Measurements from ENCODE around the gene ENTPD8.

The ENTPD8 gene

DNA sequence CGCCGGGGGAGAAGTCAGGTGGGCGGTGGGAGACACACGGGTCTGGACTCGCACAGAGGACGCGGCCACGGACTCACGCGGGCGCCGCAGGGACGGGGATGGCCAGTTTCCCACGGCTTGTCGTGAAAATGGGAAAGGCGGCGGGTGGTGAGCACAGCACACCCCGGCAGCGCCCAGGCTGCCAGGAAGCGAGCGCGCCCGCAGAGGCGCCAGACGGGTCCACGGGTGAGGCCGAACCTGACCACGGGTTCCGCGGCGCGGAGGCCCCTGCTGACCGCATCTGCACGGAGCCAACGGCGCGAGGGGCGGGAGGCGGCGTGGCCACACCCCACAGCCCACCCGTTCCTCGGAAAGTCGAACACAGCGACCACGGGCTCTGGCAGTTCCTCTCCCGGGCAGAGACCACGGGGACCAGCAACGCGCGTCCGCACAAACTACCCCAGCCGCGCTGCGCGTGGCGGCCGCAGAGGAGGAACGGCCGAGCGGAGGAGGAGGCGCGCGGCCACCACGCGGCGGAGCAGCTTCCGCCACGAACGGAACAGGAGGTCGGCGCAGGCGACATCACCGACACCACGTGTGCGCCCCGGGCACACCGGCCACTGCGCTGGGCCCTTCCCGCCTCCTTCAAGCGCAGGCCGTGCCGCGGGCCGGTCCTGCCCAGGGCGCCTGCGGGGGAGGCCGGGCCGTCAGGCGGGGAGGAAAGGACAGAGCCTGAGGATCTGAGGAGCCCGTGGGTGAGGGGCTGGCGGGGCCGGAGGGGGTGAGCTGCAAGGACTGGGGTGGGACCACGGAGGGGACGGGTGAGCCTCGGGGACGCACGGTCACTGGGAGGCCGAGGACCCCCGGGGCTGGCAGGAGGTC lies 23.8 kb downstream of the ENTPD8 start:
- no peak for TF ChIP-seq CTCF (IDR thresholded peaks at IDR 0.05; ENCODE audit: low read depth, low read length)
- peak overlapping the region; percentile 47 for H3K4me3 ChIP-seq (ENCODE audit: low read depth, low read length)

GRCh38 chr9:137416563-137417151 lies 24.5 kb downstream of the ENTPD8 start:
- peak overlapping the region; percentile 47; the same call in 1 of the 2 replicates for H3K4me3 ChIP-seq (ENCODE audit: low read depth, low read length)
- no peak for TF ChIP-seq CTCF (IDR thresholded peaks at IDR 0.05; ENCODE audit: low read depth, low read length)

GRCh38 chr9:137416006-137416562 lies 25.1 kb downstream of the ENTPD8 start:
- TF ChIP-seq CTCF (IDR thresholded peaks at IDR 0.05; ENCODE audit: low read depth, low read length), result no peak
- no peak overlapping the region for H3K4me3 ChIP-seq (ENCODE audit: low read depth, low read length)

GRCh38 chr9:137415451-137415850 lies 25.7 kb downstream of the ENTPD8 start:
- TF ChIP-seq CTCF (IDR thresholded peaks at IDR 0.05; ENCODE audit: low read depth, low read length), result no peak
- H3K4me3 ChIP-seq (ENCODE audit: low read depth, low read length), result no peak overlapping the region

DNA sequence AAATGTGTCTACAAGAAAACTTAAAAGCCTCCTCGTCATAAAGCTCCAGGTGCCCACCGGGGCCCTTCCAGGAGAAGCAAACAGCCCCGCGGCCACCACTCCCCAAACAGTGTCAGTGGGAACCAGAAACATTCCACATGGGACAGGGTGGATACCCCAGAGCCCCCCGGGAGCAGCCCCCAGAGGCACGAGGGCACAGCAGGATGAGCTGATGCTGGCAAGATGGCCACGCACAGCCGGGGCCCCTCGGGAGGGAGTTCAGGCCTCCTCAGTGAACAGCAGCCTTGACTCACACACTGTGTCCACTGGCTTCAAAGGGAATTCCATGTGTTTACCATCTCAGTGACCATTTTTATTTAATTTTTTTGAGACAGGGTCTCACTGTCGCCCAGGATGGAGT lies 28.7 kb downstream of the ENTPD8 start:
- no peak for TF ChIP-seq CTCF (IDR thresholded peaks at IDR 0.05; ENCODE audit: low read depth, low read length)
- H3K4me3 ChIP-seq (ENCODE audit: low read depth, low read length), result no peak overlapping the region

- no peak overlapping the region for H3K4me3 ChIP-seq (ENCODE audit: low read depth, low read length)
- TF ChIP-seq CTCF (IDR thresholded peaks at IDR 0.05; ENCODE audit: low read depth, low read length), result no peak
These were observed 29.3 kb downstream of the ENTPD8 start for GRCh38 chr9:137411645-137412380.
